A673 (cell line): ENCODE measurements around the gene HM13.

Experiments
- EZH2 ChIP-seq: fragments of 200-600 bp; sonication (generic); IDR thresholded peaks from 2 replicates; pipeline ENCODE4 v1.6.1; 2017; ENCODE audit warnings: borderline replicate concordance, low read depth, mild to moderate bottlenecking, mixed read lengths, antibody characterized with exemption, low read length; ENCODE audit not compliant: poor library complexity, severe bottlenecking
- TF ChIP-seq, protein P1 (sequence below): fragments of 300-800, 200-600 bp; sonication (generic); conservative IDR thresholded peaks from 2 replicates; pipeline ENCODE4 v1.5.1; 2017; ENCODE audit warnings: low read depth, mild to moderate bottlenecking, antibody characterized with exemption, low read length, moderate library complexity, mixed read lengths

DNA sequence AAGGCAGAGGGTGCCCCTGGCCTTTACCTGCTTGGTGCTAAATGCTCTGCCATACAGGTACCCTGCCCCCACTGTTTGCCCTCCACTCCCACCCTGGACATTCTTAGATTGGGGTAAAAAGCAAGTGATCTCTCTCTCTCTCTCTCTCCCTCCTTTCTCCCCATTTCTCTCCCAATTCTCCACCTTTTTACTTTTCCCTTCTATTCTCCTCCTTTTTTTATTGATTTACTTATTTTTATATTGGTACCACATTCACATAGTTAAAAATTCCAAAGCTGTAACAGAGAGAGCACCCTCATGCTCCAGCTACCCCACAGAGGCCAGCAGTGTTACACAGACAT, 53.1 kb downstream of the HM13 start:
- TF ChIP-seq, protein P1, sequence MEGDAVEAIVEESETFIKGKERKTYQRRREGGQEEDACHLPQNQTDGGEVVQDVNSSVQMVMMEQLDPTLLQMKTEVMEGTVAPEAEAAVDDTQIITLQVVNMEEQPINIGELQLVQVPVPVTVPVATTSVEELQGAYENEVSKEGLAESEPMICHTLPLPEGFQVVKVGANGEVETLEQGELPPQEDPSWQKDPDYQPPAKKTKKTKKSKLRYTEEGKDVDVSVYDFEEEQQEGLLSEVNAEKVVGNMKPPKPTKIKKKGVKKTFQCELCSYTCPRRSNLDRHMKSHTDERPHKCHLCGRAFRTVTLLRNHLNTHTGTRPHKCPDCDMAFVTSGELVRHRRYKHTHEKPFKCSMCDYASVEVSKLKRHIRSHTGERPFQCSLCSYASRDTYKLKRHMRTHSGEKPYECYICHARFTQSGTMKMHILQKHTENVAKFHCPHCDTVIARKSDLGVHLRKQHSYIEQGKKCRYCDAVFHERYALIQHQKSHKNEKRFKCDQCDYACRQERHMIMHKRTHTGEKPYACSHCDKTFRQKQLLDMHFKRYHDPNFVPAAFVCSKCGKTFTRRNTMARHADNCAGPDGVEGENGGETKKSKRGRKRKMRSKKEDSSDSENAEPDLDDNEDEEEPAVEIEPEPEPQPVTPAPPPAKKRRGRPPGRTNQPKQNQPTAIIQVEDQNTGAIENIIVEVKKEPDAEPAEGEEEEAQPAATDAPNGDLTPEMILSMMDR: no peak
- TF ChIP-seq EZH2: no peak
